GM20431 (cell line): ENCODE measurements around the gene SULT2B1.
"Not testable (repeated sequence)": the region's sequence is repeated elsewhere in the genome, so short reads cannot be mapped to it uniquely, and the experiment has no call there.

Source experiments
- in situ Hi-C: fragments of 300-500 bp; cut with MseI, MboI; formaldehyde crosslinking; loops from one replicate; pipeline ENCODE4 v1.15.0; 2020; ENCODE audit warnings: low sequenced_read_pairs; ENCODE audit not compliant: unreplicated experiment

Gene SULT2B1

GRCh38 chr19:48631225-48631624, 79.3 kb downstream of the SULT2B1 start:
- in situ Hi-C loops, result no loop called here

DNA sequence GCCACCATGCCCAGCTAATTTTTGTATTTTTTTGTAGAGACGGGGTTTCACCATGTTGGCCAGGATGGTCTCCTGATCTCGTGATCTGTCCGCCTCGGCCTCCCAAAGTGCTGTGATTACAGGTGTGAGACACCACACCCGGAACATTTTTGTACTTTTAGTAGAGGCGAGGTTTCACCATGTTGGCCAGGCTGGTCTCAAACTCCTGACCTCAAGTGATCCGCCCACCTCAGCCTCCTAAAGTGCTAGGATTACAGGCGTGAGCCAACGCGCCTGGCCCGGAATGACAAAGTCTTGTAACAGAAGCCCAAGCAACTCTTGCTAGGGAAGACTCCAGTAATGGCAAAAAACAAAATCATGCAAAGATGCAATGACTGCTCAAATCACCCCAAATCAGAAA, 80.3 kb downstream of the SULT2B1 start:
- in situ Hi-C loops, result not testable (repeated sequence)

DNA sequence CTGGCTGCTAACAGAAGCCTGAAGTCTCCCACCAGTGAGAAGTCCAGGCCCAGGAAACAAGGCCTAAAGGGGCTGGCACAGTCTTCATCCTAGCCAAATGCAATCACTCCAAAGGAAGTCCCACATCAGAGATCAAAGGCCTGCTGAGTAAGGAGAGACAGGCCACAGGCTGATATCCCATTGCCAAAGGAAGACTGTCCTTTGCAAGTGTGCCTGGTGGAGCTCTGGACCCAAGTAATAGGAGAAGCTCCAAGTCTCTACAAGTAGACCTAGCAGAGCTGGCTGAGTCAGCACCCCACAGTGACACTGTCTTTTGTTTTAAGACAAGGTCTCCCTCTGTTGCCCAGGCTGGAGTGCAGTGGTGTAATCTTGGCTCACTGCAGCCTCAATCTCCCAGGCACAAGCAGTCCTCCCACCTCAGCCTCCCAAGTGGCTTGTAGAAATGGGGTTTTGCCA, 80.7 kb downstream of the SULT2B1 start:
- in situ Hi-C loops, result no loop called here

- in situ Hi-C loops, result no loop called here
Measured at GRCh38 chr19:48633148-48634035, 81.4 kb downstream of the SULT2B1 start.

DNA sequence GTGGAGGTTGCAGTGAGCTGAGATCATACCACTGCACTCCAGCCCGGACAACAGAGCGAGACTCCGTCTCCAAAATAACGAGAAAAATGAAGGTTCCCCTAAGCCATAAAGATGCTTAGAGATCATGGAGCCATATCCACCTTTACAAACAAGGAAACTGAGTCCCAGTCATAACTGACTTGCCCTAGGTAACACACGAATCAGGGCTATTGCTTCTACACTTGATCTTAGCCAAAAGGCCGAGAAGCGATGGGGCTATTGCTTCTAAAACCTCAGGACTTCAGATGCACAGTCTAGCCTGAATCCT, 82.0 kb downstream of the SULT2B1 start:
- in situ Hi-C loops, result no loop called here

- in situ Hi-C loops, result no loop called here
Measured at GRCh38 chr19:48634424-48635262, 82.7 kb downstream of the SULT2B1 start.

- in situ Hi-C loops, result no loop called here
Measured at GRCh38 chr19:48635263-48635965, 83.4 kb downstream of the SULT2B1 start.

- in situ Hi-C loops, result no loop called here
Measured at GRCh38 chr19:48635966-48636858, 84.2 kb downstream of the SULT2B1 start.

DNA sequence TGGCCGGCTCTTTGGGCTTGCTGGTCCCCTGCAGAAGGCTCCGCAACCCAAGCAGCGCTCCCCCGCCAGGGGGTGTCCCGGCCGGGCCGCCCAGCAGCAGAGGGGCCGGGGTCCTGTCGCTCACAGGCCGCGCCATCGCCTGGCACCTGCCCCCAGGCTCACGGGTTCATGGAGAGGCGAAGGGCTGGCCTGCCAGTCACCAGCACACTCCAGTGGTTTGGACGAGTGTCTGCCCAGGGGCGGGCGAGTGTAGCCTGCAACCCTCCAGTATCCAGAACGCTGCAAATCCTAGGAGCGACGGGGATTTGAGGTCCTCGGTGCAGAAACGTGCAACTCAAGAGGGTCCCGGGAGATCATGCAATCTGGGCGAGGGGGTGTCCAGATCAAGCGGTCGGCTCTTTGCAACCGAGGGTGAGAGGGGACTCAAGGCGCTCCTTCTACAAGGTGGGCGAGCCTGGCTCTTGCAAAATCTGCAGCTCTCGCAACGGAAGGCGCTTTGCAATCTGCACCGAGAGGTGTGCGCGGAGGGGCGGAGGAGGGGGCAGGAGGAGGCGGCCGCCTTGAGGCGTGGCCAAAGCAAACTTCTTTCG, 85.0 kb downstream of the SULT2B1 start, which contains the start of gene DBP:
DBP (minus strand) TSS at position 521 of the 590 bp plus-strand sequence; CDS start at position 136, 385 bp downstream.
- in situ Hi-C loops, result no loop called here

- in situ Hi-C loops, result no loop called here
Measured at GRCh38 chr19:48637449-48637947, 85.5 kb downstream of the SULT2B1 start.

- in situ Hi-C loops, result no loop called here
Measured at GRCh38 chr19:48637948-48638830, 86.2 kb downstream of the SULT2B1 start.

DNA sequence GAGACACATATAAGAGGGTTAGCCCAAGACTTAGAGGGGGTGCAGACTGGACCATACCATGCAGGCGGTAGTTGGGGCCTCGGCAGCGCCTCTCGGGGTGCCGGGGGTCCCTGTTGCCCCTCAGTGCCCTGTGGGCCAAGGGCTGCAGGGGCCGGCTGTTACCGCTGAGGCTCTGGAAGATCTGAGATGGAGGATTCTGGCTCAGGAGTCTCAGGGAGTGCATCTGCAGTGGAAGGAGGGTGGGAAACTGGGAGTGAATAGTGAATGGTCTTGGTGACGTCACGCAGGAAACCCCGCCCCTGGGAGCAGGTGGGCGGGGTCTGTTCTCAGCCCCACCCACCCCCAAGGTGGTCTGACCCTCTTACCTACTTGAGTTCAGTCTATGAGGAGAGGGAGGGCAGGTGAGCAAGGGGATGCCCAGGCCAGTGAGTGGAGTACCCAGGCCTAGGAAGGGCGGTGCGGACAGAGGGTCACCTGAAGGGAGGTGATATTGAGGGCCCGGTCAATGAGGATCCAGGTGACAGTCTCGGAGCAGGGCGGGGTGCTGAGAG, 86.9 kb downstream of the SULT2B1 start:
- in situ Hi-C loops, result no loop called here

DNA sequence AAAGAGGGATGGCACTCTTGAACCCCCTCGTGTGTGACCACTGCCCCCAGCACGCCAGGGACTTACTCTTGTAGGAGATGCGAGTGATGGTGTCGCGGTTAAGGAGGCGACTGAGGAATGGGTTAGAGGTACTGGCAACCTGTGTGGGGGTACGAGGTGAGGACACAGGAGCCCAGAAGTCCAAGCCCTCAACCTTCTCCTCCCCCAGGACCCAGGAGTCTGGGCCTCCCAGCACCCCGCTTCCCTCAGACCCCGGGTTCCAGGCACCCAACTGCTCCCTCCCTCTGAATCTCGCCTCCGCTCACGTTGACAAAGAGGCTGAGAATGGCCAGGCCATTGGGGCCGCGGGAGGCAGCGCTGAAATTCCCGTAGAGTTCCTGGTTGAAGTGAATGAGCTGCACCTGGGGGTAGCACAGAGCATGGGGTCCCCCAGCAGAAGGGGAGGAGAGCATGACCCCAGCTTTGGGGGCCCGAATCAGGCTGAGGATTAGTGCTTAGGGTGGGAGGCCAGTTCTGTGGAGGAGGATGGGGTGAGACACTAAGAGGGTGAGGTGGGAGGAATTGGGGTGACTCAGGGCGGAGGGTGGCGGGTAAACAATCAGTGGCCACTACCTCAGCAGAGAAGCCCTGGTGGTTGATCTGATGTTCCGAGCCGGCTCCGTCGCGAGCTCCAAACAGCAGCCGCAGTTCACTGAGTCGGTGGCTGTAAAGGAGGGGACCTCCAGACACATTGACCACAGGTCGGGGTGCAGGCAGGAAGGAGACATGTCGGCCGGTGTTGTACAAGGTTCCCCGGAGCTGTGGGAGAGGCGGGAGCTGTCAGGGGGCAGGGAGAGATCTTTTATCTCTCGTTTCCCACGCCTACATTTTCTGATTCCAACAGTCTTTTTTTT, 87.8 kb downstream of the SULT2B1 start:
- in situ Hi-C loops, result no loop called here

DNA sequence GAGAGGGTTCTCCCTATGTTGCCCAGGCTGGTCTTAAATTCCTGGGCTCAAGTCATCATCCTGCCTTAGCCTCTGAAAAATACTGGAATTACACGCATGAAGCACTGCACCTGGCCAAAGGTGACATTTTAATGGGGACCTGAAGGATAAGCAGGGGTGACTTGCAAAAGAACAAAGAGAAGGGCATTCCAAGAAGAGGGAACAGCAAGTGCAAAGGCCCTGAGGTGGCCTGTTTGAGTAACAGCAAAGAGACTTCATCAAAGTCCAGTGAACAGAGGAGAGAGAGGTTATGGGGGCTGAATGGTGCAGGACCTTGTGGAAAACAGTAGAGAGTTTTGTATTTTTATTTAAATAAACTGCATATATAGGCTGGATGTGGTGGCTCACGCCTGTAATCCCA, 89.9 kb downstream of the SULT2B1 start:
- in situ Hi-C loops, result no loop called here

DNA sequence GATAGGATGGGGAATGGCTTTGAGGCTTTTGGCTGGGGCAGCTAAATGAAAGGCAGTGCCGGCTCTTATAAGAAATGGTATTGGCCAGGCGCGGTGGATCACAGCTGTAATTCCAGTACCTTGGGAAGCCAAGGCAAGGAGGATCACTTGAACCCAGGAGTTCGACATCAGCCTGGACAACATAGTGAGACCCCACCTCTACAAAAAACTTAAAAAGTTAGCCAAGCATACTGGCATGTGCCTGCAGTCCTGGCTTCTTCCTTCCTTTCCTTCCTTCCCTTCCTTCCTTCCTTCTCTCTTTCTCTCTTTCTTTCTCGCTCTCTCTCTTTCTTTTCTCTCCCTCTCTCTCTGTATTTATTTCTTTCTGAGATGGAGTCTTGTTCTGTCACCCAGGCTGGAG, 90.9 kb downstream of the SULT2B1 start:
- in situ Hi-C loops, result no loop called here

DNA sequence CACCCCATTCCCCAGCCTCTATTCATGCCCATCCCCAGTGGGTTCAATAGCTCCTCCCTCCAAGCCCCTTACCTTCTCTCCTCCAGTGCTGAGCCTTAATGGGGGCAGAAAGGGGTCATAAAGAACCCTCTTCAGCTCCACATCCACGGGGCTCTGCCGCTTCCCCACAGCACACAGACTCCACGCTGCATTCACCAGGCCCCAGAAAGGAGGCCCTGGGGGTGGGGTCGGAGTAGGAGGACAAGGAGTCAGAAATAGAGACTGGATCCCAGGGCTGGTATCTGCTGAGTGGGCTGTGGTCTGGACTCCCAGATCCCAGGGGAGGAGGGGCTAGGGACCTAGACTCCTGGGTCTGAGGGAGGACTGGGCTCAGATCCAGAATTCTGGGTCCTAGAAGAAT, 92.4 kb downstream of the SULT2B1 start:
- in situ Hi-C loops, result no loop called here
